ENCODE measurements around the gene ADAM23.

ADAM23 gene

DNA sequence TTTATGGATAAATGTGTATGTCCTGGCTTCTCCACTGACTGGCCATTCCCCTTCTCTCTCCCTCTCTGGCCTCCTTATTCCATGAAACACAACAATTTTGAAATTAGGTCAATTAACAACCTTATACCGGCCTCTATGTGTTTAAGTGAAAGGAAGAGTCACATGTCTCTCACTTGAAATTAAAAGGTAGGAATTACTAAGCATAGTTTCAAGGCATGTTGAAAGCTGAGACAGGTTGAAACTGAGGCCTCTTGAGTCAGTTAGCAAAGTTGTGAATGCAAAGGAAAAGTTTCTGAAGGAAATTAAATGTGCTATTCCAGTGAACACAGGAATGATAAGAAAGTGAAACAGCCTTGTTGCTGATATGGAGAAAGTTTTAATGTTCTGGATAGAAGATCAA, 69.7 kb downstream of the ADAM23 start:
- DNase-seq: no peak

DNA sequence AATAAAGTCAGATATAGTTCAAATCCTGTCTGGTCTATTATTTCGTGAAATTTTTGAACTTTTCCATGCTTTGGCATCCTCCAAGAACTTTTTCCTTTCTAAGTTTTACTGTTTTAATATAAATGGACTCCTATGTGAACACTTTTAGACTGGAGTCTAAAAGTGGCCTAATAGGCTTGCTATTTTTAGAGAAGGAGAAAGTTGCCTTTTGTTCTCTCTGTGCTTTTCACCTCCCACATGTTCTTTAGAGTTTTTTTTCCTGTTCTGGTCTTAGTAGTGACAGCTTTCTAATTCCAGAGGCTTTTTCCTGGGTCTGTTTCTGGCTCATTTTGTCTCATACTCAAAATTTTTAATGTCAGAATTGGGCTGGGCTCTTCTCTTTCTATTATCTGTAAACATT, 72.2 kb downstream of the ADAM23 start:
- DNase-seq: no peak

DNA sequence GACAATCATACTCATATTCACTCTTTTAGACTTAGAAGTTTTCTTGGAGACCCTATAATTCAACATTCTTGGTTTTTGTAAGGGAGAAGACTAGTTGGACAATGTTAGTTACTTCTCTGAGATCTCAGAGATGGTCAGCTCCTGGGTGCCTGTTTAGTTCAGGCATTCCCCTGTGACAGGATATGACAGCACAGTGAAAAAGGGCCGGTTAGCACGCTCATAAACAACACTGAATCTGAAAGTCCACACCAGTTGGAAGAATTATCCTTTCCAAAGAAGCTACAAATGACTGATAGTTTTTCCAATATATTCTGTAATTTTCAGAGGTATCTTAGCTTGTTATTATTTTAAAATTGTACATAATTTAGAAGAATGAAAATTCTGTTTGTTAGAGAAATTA, 75.7 kb downstream of the ADAM23 start:
- no peak for DNase-seq

DNA sequence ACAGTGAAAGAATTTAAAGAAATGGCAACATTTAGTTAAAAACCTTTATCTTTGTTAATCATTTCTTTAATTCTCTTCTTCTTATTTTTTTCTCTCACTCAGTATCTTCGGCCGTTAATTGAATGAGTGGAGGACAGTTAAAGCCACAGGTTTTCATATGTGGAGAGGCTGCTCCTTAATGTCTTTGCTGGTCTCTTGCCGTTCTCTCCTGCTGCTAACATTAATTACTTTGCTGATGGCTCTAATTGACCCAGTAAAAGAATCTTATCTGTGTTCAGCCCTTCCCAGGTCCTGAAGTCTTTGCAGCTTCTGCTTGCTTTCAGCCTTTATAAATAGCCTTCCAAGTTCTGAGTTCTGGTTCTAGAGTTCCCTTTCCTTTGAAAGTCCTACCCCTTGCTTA, 77.1 kb downstream of the ADAM23 start:
- DNase-seq: no peak

DNA sequence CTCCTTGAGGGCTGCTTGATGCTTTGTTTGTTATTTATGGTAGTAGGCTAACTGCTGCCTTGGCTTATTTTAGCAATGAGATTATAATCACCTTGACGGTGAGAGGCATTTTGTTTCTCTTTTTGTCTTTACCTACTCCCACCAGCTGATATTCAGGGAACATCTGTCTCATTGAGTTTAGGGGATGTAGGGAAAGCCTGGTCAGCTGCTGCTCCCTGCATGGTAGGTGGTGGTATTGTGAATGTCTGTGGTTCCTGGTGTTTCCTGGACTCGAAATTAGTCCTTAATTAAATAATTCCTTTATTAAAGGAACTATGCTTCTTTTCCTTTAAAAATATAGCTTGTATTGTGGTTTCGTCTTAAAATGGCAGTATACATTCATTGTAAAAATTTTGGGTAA, 77.8 kb downstream of the ADAM23 start:
- DNase-seq: no peak

DNA sequence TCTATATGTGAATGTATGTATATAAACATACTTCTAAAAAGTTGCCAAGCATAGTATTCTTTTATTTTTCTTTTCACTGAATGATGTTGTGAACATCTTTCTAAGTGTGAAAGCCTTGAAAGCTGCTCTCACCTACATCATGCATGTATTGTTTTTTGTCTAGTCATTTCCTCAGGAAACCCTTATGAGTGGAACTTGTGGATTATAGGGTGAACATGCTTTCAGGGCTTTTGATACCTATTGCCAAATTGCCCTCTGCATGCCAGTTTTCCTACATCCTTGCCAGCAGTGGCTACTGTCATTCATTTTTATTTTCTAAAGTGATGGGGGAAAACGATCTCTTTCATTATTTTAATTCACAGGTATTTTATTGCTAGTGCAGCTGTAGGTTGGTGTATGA, 78.3 kb downstream of the ADAM23 start:
- DNase-seq: peak; percentile 45

DNA sequence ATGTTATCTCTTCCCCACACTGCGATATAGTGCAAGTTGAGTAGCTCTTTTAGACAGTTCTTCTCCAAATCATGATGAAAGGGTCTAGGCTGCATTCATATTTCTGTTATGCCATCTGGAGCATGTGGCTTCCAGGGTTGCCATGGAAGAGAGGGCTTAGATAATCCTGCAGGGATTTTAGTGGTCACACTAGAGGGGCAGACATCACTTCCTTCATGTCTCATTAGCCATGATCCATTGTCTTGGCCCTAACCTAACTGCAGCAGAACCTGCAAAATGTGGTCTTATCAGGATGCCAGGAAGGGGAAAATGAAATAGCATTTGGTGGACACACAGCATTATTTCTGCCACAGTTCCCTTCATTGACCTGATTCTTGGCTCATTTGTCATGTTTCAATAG, 83.1 kb downstream of the ADAM23 start:
- no peak for DNase-seq

DNA sequence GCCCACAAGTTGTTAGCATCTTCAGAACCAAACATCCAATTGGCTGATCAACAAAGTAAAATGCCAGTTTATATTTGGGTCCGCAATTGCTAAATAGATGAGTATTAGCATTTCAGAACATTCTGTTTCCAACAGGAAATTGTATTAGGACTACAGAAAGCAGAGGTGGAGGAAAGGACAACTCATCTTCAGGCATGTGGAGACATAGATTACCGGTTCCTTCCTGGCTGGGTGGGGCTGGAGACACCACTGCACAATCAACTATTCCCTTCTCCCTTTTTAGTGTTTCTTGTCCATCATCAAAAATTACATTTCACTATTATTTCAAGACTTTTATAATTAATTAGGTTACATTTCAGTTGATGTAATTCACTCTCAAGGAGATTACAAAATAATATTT, 83.8 kb downstream of the ADAM23 start:
- no peak for DNase-seq

DNA sequence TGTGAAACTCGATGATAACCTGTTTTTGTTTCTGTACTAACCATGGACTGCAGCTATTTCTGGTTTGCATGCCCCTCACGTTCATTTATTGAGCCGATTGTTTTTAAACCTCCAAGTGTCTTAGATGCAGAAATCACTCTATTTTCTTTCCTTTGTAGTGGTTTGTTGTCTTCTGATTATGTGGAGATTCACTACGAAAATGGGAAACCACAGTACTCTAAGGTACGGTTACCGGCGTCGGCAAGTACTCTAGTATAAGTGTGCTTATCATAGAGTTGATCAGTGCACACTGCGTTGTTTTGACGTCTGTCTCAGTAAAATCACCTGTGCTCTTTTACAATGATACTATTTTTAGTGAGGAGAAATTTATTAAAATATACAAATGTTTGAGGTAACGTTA, 87.4 kb downstream of the ADAM23 start:
- no peak for DNase-seq

DNA sequence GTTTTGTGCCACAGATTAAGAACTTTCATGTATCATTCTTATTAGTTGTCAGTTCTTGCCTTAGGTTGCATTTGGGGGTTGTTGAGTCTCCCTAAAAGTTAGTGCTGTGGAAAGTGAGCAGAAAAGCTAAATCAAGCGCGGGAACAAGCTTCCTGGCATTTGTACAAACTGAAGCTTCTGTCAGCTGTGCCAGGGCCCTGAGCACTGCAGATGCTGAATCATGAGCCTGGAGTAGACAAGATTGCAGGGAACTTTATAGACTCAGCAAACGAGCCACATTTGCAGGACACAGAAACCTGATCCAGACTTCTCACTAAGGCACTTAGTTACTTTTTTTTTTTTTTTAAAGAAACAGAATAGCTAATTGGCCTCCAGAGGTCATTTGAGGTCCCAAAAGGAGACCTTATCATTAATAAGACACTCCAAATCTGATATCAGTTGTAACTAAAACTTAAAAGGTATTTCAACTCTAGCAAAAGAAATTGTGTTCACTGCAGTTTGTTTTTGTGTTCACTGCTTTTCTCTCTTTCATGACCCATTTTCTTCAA, 88.7 kb downstream of the ADAM23 start:
- no peak for DNase-seq

DNA sequence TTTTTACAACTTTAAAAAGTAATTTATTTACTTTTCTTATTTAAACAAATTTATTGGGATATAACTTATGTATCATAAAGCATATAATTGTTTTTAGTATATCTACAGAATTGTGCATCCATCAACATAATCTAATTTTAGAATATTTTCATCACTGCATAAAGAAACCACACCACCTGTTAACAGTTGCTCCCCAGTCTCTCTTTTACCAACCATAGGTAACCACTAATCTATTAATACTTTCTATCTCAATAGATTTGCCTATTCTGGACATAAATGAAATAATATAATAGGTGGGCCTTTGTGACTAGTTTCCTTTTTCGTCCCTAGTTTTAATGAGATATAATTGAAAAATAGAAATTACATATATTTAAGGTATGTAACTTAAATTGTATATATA, 90.6 kb downstream of the ADAM23 start:
- no peak for DNase-seq

DNA sequence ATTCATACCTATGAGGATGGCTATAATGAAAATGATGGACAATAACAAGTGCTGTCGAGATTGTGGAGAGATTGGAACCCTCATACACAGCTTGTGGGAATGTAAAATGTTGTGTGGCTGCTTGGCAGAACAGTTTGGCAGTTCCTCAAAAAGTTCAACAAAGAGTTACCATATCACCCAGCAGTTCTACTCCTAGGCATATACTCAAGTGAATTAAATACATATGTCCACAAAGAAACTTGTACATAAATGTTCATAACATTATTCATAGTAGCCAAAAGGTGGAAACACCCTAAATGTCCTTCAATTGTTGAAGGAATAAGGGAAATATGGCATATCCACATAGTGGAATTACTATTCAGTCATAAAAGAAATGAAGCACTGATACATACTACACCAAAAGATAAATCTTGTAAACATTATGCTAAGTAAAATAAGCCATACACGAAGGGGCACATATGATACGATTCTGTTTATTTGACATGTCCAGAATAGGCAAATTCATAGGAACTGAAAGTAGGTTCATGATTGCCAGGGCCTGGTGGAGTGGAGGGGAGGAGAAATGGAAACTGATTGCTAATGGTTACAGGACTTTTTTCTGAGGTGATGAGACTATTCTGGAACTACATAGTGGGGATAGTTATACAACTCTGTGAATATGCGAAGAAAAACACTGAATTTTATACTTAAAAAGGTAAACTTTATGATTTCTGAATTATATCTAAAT, 92.1 kb downstream of the ADAM23 start:
- DNase-seq: no peak

DNA sequence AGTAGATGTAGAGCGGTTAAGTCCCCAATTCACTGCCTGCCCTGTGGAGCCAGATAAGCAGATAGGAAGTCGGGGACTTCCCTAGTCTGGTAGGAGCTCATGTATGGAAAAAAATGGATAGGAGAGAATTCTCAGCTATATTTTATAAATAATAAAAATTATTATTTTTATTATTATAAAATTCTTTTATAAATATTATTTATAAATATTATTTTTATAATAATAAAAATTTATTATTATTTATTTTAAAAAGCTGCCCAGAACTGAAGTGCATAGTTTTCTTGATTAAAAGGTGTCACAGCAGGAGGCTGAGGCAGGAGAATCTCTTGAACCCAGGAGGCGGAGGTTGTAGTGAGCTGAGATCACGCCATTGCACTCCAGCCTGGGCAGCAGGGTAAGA, 97.4 kb downstream of the ADAM23 start:
- DNase-seq: no peak

DNA sequence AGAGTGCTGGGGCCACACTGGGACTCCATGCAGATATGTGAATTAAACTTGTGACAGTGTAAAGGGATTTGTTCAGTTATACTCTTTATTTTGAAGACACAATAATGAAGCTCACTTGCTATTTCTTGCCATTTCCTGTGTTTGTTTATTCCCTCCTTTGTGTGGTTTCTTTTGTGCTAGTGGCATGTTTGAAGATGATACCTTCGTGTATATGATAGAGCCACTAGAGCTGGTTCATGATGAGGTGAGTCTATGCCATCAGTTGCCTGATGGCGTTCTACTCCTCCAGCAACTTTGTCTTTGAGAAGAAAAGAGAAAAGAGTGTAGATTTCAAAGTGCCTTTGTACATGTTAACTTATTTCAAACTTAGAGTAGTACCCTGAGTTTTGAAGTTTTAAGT, 99.7 kb downstream of the ADAM23 start:
- DNase-seq: no peak

DNA sequence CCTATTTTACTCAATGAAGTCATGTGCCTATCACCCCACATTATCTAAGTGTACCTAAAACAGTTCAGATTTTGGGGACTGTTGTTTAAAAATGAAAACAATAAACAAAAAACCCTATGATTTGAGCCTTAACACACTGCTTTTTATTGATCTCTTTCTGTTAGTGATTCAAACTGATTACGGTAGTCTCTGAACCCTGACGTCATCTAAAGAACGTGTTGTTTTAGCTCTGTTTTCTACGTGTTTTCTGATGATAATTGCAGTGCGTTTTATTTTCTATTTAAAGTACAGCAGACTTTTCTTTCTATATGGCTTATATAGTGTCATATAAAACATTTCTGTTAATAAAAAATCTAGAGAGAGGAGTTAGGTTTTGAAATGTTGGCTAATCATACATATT, 105.1 kb downstream of the ADAM23 start:
- DNase-seq: no peak

DNA sequence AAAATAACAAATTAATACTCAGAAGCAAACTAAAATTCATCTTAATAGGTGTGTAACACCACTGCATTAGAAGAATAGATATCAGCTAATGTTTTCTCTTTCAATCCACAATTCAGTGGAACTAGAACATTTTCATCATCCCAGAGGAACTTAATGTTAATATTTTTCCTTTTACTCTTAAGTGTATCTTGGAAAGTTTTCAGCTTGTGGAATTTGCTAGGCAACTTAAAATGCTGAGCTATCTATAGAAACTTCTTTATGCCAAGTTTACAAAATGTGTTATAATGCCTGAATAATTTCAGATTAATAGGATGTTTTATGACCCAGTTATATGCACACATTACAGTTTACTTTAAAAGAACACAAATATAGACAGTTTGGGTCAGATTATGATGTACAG, 112.4 kb downstream of the ADAM23 start:
- DNase-seq: no peak

DNA sequence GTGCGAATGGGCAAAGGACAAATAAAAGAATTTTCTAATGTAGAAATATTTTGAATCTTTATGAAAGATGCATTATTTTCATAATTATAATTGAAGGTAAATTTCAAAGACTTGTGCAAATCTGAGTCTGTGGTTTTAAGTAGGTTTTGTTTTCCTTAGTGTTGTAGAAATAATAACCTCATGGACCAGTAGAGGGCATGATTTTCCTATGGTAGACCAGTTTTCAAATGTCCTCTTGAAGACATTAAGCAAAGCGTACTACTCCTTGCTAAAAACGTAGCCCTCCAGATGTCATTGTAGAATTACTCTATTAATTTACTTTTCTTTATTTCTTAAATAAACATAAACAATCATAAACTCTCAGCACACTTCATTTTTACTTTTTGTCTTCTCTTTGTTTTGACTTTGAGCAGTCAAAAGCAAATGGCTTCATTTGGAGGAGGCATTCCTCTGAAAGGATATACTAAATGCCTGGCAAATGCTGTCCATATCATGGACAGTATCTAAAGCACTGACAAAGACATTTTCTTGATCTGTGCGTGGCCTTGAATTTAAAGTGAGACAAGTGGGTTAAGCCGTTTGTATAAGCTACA, 113.1 kb downstream of the ADAM23 start:
- no peak for DNase-seq

DNA sequence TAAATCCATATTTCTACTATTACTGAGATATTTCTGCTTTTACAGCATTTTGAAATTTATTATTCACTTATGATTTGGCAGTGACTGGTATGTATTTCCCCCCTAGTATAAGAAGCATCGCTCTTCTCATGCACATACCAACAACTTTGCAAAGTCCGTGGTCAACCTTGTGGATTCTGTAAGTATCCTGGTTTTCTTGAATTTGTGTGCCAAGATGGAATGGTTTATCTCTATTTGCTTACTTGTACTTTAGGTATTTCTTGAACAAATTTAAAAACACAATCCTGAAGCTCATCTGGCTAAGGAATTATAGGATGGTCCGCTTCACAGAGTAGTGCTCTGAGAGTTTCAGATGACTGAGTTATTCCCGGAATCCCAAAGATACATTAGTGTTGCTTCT, 114.0 kb downstream of the ADAM23 start:
- no peak for DNase-seq

DNA sequence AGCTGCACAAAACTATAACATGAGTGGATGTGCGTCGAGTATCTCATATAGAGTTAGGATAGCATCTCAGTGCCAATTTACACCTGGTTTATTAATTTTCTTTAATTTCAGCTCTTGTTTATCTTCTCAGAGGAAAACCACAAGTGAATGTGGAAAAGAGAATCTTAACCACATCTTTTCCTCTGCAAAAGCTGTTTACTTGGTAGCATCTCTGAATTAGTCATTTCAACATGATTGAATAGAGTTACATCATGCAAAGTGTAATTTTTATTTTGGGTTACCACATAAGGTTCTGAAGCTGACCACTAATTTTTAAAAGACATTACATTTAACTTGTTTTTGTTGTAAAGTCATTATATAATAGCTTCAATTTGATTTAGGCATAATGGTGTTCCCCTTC, 115.2 kb downstream of the ADAM23 start:
- DNase-seq: no peak

DNA sequence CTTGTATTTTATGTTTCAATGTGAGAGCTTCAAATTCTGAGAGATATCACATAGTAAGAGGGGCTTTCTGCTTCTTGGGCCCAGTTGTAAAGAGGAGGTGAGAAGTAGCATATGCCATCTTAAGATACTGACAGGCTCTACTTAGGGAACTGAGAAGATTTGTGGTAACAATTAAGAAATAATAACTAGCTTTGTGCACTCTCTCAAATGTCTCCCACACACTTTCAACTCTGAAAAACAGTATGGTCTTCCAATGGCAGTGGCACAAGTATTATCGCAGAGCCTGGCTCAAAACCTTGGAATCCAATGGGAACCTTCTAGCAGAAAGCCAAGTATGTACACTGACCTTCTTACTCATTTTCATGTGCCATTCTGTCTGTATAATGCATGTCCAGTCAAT, 118.6 kb downstream of the ADAM23 start:
- no peak for DNase-seq

DNA sequence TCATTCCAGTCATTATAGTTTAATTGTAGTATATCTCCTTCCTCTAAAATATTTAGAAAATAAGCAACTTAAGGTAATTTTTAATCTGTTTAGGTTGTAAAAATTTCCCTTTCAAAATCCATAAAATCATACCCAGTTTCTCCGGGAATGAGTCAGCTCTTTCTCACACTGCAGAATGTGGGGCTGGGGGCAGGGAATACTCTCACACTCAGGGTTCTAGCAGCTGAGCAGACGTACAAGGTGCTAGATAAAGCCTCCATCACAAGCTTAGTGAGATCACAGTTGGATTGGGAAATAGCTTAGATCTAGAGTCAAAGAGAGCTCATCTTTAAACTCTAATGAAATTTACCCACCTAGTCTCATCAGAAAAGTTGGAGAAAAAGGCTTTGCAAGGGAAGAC, 119.0 kb downstream of the ADAM23 start:
- DNase-seq: no peak

DNA sequence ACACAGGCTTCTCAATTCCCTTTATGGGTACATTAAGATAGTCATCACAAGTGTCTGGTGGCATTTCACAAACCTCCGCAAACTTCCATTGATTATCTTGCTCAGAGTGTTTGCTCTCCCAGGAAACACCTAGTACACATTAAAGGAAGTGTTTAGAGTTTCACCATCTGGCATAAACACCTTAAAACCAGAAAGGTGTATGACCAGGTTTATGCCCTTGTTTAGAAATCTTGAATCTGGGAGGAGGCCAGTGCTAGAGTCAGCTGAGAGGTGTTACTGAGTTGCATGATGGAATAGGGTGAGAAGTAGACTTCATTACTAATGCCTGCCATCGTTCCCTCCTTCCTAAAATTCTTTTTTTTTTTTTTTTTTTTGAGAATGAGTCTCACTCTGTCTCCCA, 120.0 kb downstream of the ADAM23 start:
- DNase-seq: no peak

DNA sequence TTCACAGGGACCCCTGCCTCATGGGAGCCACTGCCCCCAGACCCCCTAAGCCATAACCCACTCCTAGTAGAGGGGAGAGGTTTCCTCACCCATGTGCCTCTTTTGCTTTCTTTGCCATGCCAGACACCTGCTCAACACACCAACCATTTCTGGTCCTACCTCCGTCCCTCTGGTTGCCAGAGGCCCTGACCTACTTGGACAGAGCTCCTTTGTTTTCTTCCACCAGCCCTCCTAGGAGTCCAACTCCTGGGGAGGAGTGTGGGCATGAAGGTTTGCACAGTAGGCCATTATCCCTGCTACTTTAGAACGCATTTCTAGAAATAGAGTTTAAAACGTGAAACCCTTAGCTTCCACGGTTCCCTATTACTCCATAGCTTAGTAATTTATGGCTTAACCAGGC, 122.3 kb downstream of the ADAM23 start:
- no peak for DNase-seq

DNA sequence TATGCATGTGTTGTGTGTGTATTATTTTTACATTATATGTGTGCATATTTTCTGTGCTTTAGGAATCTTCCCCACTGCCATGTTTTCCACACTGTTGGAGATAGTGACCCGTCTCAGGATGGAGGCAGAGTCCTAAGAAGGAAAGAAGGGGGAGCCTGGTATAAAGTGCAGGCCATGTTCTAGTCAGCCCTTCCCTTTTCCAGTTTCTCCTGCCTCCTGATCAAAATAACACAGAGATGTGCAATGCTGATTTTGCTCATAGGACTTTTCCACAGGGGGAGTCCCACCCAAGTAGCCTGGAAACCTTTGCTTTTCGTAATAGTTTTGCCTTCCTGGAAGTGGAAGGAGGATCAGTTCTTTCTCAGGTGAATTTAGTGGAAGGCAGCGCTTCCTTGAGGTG, 126.1 kb downstream of the ADAM23 start:
- DNase-seq: no peak

DNA sequence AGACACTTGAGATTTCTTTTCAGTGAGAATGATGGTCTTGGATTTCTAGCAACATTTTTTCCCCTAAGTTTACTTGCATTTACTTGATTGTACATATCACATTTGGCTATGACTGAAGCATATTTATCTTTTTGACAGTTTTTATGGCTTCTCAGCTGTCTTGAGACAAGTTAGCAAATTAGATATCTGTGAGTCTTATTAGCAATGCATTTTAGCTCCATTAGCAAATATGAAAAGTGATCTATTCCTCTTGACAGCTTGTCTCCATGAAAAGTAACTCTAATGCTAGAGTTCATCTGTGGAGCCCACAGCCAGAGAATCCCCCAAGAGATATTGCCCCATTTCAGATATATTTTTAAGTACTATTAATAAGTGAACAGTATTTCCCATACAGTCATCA, 126.9 kb downstream of the ADAM23 start:
- DNase-seq: no peak
